Thoracic aorta (tissue), 2 donors: ENCODE data around the gene P2RY10. TPM values are rescaled to one million over a fixed set of nuclear protein-coding genes. Genes with fewer than 3 reads are reported as not detected.
"Not testable (repeated sequence)": the region's sequence is repeated elsewhere in the genome, so short reads cannot be mapped to it uniquely, and the experiment has no call there.

Experiments used
- ATAC-seq: fragments of 150-250 bp; one replicate; pipeline ENCODE4 v1.8.0; 2017; ENCODE audit warnings: low read depth; ENCODE audit not compliant: insufficient number of reproducible peaks, low FRiP score
- DNase-seq: peaks from one replicate; pipeline ENCODE4 v3.0.0-alpha.2; 2020; ENCODE audit warnings: low spot score
- H3K27ac ChIP-seq, 2 donors: fragments of 200-600 bp; sonication (generic); 1 replicate in 1 of 2; 2 replicates in 1 of 2; pipeline ENCODE4 v1.5.1; 2016; ENCODE audit warnings: mild to moderate bottlenecking in 2 of 2, moderate library complexity in 2 of 2
- H3K27me3 ChIP-seq: fragments of 200-600 bp; sonication (generic); replicated peaks from 2 replicates; pipeline ENCODE4 v1.6.0; 2016; ENCODE audit warnings: mild to moderate bottlenecking; ENCODE audit not compliant: insufficient read depth
- H3K36me3 ChIP-seq: fragments of 200-600 bp; sonication (generic); one replicate; pipeline ENCODE4 v1.5.1; 2016
- H3K4me1 ChIP-seq, 2 donors: fragments of 200-600 bp; sonication (generic); 1 replicate in 1 of 2; 2 replicates in 1 of 2; pipeline versions ENCODE4 v1.5.1 to v1.6.0; 2016; ENCODE audit warnings: low read depth in 2 of 2, mild to moderate bottlenecking in 1 of 2; ENCODE audit not compliant: control insufficient read depth in 1 of 2
- H3K4me3 ChIP-seq: fragments of 200-600 bp; sonication (generic); 2 replicates; pipeline ENCODE4 v1.5.1; 2016; ENCODE audit warnings: mild to moderate bottlenecking
- H3K9me3 ChIP-seq: fragments of 200-600 bp; sonication (generic); 2 replicates; pipeline ENCODE4 v1.5.1; 2016
- CTCF ChIP-seq: fragments of 200-600 bp; sonication (generic); IDR thresholded peaks from one replicate; pipeline ENCODE4 v1.5.1; 2019; ENCODE audit warnings: antibody characterized with exemption
- total RNA-seq, 2 donors: library from RNA; depleted of rRNA; stranded (reverse); fragments of >200 nt; gene quantifications; one replicate each; pipeline versions ENCODE4 v1.1.0 to v1.2.3, GENCODE V29; 2016

P2RY10 gene
- total RNA-seq, 2 donors from 2014 or later: 0.54 to 2.5 TPM

DNA sequence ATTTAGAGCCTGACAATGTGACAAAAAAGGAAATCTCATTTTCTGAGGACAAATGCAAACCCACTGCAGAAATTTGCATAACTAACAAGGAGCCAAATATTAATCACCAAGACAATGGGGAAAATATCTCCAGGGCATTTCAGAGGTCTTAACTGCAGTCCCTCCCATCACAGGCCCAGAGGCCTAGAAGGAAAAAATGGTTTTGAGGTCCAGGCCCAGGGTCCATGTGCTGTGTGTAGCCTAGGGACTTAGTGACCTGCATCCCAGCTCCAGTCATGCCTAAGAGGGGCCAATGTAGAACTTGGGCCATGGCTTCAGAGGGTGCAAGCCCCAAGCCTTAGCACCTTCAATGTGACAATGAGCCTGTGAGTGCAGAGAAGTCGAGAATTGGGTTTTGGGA is 44.2 kb downstream of the P2RY10 start:
- DNase-seq (no peak), ATAC-seq (no peak)
- TF ChIP-seq CTCF: no peak

GRCh38 chrX:78997870-78998558 is 52.8 kb downstream of the P2RY10 start:
- no peaks in the 10 kb centered on the region for H3K9me3 ChIP-seq
- H3K4me1 ChIP-seq: no peaks in the 10 kb centered on the region
- DNase-seq (no peak), ATAC-seq (no peak)
- no peak overlapping the region for H3K27ac ChIP-seq
- H3K4me3 ChIP-seq: no peak overlapping the region
- H3K36me3 ChIP-seq: no peaks in the 10 kb centered on the region
- no peak for TF ChIP-seq CTCF
- H3K27me3 ChIP-seq: no peaks in the 10 kb centered on the region

More for the DNA sequence above, 44.2 kb downstream of the P2RY10 start:
- Histone ChIP-seq H3K36me3 (no peaks in the 10 kb centered on the region), H3K9me3 (no peaks in the 10 kb centered on the region), H3K4me1 (no peaks in the 10 kb centered on the region), H3K27me3 (no peaks in the 10 kb centered on the region), H3K4me3 (no peak overlapping the region), H3K27ac (no peak overlapping the region)

- H3K4me3 ChIP-seq, ATAC-seq, DNase-seq, H3K4me1 ChIP-seq, H3K27me3 ChIP-seq, H3K27ac ChIP-seq, H3K9me3 ChIP-seq, H3K36me3 ChIP-seq: not testable (repeated sequence)
Measured at GRCh38 chrX:79007540-79007939, 62.3 kb downstream of the P2RY10 start.

Other genes starting within 250 kb of the P2RY10 start
- gene LPAR4, start 197.7 kb upstream of the P2RY10 start, total RNA-seq: 1 to 10 TPM in 1 of 2 donors, not detected in 1; 1.2 TPM
- gene GPR174, start 199.3 kb downstream of the P2RY10 start, total RNA-seq: 1 to 10 TPM in 1 of 2 donors, under 1 TPM in 1; 0.99 to 1.9 TPM